ENCODE results near the gene PIK3R3.

PIK3R3 gene

DNA sequence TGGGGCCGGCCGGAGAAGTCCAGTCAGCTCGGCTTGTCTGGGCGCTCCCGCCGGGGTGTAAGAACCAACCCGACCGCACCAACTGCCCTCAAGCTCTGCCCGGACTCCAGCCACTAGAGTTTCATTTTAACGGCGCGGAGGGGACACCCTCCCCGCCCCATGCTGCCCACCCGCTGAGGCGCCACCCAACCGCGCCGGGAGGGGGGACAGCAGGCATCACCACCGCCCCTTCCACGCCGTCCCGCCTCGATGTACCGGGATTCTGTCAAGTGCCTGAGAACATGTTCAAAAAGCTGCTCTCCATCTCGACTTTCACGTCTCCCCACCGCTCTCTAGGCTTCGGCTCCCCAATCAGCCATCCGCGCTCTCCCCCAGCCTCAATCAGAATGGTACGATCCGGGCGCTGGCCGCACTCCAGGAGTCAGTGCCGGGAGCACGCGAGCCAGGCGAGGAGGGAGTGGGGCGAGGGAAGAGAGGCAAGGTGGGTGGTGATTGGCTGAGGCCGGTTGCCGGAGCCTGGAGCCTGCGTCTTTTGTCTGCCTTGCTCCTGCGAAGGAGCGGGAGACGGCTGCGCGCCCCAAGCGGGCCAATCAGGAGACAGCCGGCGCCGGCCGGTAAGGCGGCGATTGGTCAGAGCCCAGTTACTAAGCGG lies at the start of gene PIK3R3:
PIK3R3 (minus strand) TSS at position 101 of the 652 bp plus-strand sequence. CDS start 677 bp downstream, outside the sequence.
- peak; percentile 94 for DNase-seq (ENCODE audit: low spot score)

DNA sequence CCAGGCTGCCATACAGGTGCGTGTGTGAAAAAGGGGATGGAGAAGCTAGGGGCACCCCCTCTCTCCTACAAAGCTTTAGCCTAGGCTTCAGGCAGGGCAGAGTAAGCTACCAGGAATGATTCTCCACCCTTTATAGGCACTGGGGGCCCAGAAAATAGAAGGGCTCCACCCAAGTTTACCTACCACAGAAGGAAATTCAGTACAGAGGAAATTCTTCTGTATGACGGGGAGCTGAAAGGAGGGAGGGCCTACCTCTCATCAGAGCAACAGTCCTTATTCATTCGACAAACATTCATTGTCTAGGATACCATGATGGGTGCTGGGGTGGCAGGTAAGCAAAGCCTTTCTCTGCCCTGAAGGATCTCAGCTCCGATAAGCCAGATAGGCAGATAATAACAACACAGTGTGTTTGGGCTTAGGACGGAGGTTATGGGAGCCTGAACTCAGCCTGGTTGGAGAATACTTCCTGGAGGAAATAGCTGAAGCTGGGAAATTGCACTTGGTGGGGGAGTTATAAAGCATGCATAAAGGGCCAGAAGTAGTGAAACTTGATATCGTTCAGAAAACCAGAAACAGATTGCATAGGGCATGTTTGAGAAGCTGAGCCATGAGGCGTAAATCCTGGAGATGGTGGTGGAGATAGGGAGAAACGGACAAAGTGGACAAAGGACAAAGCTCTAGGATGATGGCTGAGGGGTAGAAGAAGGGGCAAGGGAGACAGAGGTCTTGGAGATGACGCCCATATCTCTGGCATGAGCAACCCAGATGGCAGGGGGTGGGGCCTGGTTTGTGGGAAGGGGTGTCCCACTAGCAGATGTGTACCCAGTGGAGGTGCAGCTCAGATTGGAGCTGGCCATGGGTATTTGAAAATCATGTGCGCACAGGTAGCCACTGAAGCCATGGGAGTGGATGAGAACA lies 49.2 kb upstream of the PIK3R3 start:
- DNase-seq (ENCODE audit: low spot score): no peak

DNA sequence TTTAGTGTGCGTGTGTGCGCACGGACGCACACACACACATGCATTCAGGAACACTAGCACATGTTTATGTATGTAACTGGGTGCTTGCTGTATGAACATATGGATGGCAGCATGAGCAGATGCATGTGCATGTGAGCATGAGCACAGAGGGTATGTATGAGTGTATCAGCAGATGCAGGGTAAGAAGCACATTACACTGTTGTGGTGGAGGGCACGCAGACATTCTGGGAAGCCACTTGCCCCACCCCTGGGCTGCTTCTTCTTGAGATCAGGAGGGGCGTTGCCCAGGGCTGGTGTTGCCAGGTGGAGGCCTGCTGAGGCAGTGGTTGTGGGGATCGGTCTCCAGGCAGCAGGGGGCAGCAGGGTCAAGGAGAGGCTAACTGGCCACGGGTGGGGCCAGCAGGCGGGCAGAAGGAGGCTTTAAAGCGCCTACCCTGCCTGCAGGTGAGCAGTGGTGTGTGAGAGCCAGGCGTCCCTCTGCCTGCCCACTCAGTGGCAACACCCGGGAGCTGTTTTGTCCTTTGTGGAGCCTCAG lies 47.7 kb upstream of the PIK3R3 start:
- DNase-seq (ENCODE audit: low spot score): no peak

DNA sequence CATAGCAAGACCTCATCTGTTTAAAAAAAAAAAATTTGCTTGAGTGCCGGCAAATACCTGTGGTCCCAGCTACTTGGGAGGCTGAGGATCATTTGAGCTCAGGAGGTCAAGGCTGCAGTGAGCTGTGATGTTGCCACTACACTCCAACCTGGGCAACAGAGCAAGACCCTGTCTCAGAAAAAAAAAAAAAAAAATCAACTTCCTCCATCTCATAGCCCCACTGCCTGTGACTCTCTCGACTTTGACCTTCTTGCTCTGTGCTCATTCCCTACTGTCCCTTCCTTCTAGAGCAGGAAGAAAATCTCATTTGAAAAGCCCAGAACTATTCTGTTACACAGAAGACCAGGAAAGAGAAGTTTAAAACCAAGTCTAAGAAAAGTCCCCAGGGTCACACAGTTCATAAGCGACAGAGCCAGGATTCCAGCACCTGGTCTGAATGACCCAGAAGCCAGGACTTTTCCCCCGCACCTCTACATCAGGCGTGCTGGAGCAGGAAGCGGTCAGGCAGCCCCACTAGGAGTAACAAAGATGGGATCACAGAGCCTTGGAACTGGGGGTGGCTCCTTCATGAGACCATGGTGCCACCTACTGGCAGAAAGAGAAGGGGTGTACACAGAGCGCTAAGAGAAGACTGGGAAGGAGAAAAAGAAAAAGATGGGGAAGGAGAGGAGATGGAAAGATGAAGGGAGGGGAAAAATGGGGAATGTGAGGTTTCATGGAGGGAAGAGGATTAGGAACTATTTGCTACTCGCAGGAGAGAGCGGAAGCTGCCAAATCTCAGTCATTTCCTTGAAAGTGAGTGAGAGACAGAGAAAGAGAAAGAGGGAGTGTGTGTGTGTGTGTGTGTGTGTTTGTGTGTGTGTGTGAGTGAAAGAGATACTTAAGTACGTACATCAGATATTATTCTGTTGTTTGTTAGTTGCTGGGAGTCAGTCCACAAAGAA lies 47.0 kb upstream of the PIK3R3 start:
- peak; percentile 77 for DNase-seq (ENCODE audit: low spot score)

DNA sequence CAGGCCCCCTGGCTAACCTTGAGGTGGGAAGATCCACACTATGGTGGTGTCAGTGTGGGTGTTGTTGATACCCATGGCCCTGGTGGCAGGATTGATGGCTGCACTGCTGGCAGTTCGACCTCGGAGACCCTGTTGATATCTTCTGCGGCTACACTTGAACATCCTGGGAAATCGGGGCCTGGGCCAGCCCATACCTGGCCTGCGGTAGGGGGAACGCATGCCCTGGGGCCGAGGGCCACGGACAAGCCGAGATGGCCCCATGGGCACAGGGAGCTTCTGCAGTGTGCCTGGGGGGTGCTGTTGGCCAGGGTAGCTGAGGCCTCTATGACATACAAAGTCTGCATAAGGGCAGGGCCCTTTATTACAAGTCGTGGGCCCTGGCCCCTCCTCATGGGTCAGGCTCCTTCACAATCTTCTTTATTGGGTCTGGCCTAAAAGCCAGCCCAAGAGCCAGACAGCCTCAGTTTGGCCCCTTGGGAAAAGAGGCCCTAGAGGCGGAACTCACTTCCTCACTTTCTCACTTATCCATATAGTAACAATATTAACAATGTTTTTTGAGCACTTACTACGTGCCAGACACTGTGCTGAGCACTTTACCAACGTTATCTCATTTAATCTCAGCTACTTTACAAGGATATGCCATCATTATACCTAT lies 43.9 kb upstream of the PIK3R3 start, which contains the start of gene P3R3URF:
P3R3URF (minus strand) TSS at position 278 of the 655 bp plus-strand sequence; CDS start at position 261, 17 bp downstream.
- DNase-seq (ENCODE audit: low spot score): no peak

DNA sequence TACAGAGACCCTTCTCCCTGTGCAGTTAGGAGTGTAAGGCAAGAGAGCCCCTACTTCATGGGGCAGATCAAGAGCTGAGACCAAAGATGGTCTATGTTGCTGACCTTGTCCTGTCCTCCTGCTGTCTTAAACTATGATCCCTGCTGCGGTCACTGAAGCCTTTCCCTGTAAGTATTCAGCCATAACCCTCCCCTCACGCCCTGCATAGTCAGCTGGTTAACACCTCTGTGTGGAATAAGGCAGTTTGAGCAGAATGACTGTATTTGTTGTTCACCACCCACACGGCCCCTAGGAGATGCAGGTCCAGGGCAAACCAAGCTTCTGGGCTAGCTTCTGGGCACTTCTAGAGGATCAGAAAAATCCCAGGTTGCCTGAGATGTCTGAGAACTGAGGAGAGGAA lies 42.8 kb upstream of the PIK3R3 start:
- no peak for DNase-seq (ENCODE audit: low spot score)

DNA sequence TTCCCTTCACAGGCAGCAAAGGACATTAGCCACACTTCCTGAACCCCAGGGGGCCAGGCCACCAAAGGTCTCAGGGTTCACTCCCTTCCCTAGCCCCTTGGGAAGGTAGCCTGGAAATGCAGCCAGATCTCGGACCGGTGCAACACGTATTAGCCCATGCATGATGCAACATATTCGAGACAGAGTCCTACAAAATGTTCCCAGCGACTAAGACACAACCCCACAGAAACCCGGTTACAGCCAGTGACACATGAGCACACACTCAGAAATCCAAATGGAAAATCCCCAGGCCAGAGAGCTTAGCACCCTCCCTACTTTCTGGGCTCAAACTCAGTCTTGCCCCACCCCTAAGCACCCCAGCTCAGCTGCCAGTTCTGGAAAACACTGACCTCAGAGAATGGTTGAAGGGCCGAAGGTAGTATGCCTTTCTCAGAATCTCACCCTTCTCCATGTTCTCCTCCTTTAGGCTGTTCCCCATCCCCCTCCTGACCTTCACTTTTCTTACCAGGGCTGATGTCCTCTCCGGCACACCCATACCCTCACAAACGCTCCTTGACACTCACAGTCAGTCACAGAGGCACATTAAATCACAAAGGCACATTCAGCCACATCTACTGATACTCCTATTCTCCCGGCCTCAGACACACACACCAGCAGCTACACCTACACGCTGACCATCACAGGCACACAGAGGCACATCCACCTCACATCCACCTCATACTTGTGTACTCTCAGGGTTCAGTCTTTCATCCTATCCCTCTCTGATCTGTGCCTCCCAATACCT lies 42.2 kb upstream of the PIK3R3 start, which contains the start of gene TSPAN1:
TSPAN1 (plus strand) TSS at position 640 of the 784 bp plus-strand sequence. CDS start 6,021 bp downstream, outside the sequence.
- no peak for DNase-seq (ENCODE audit: low spot score)

DNA sequence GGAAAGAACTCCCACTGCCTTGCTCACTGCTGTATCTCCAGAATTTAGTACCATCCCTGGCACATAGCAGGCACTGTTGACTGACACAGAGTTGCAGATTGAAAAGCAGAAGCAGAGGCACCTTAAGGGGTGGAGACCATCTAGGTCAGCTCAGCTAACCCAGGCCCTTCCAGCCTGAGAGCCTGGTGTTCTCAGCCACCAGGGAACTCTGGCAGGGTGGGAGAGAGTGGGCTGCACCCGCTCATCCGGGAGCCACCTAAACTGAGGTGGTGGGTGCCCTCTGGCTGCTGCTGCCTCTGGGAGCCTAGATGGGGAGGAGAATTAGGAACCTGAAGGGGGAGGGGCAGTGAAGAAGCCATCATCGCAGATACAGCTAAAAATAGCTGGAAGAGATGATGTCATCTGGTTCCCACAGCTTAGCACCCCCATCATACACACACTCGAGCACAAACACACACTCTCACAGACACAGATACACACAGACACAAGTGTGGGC lies 41.0 kb upstream of the PIK3R3 start:
- DNase-seq (ENCODE audit: low spot score): no peak

DNA sequence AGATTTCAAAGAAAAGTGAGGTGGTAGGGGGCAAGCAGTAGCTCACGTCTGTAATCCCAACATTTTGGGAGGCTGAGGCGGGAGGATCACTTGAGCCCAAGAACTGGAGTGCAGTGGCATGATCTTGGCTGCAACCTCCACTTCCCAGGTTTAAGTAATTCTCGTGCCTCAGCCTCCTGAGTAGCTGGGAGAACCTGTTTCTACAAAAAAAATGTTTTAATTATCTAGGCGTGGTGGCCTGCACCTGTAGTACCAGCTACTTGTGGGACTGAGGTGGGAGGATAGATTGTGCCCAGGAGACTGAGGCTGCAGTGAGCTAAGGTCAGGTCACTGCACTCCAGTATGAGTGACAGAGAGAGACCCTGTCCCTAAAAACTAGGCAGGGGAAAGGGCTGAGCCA lies 39.9 kb upstream of the PIK3R3 start:
- no peak for DNase-seq (ENCODE audit: low spot score)

DNA sequence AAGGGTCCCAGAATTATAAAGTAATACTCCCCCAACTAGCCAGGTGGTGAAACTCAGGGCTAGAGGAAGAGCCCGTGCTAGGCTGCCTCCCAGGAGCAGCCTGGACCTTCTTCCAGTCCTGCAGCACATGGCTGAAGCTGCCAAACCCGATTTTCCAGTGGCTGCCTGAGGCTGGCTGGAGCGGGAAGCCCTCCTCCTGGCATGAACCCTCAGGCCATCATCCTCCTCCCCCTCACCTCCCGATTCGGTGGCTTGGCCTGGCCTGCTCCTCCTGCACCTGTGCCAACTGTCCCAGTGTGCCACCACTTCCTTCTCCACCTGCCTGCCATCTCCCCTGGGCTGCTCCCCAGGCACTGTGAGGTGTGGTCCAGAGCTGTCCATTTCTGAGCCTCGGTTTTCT lies 39.4 kb upstream of the PIK3R3 start:
- no peak for DNase-seq (ENCODE audit: low spot score)

DNA sequence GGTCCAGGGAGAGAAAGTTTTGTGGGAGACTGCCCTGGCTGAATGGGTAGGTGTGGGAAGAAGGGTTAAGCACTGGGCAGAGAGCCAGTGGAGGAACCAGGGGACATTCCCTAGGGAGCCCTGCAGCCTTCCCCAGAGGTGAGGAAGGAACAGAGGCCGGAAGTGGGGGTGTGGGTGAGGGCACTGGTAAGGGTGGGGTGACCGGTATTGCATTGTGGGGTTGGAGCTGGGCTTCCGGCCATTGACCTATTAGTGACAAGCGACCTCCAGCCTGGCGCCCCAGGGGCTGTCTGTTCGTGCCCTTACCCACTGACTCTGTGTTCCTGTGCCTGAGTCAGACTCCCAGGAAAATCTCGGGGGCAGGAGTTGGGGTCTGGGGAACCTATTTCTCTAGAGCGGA lies 38.9 kb upstream of the PIK3R3 start:
- no peak for DNase-seq (ENCODE audit: low spot score)

DNA sequence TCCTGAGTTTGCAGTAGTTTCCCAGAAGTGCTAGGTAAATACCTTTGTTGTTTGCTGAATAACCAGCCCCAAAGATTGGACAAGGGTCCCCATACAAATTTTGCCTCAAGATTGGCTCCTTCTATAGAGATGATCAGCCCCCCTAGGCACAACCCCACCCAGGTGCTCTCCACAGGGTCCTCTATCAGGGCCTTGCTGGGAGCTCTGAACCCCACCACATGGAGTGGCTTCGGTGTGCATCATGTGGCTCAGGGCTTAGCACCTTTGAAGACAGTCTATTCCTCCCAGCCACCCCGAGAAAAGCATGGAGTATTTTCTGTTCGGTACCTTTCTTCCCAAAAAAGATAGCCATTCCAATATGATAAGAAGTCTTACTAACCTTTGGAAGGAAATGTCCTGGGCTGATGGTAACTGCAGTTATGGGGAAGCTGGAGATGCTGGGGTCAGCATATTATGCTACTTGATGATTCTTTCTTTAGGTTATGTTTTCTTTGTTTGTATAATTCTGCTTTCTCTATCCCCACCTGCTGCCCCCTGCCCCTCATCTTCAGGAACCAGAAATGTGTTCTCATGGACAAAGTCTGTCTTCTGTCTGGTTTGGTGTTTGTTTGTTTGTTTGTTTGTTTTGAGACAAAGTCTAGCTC lies 37.5 kb upstream of the PIK3R3 start:
- no peak for DNase-seq (ENCODE audit: low spot score)

DNA sequence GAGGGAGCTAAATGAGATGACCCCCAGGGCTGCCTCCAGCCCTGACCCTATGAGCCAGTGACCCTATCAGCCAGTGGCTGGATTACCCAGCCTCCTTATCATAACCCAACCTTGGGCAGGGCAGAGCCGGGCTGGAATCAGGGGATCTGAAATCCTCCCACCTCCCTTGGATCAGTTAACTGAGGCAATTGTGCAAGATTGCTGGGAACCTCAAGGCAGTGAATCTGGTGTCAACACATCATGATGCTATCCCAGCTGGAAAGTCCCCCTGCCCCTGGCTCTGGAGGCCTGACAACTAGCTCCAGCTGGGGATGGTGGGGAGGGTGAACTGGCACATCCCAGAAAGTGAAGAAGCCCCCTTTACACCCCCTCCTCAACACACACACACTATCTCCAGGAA lies 36.0 kb upstream of the PIK3R3 start:
- no peak for DNase-seq (ENCODE audit: low spot score)

DNA sequence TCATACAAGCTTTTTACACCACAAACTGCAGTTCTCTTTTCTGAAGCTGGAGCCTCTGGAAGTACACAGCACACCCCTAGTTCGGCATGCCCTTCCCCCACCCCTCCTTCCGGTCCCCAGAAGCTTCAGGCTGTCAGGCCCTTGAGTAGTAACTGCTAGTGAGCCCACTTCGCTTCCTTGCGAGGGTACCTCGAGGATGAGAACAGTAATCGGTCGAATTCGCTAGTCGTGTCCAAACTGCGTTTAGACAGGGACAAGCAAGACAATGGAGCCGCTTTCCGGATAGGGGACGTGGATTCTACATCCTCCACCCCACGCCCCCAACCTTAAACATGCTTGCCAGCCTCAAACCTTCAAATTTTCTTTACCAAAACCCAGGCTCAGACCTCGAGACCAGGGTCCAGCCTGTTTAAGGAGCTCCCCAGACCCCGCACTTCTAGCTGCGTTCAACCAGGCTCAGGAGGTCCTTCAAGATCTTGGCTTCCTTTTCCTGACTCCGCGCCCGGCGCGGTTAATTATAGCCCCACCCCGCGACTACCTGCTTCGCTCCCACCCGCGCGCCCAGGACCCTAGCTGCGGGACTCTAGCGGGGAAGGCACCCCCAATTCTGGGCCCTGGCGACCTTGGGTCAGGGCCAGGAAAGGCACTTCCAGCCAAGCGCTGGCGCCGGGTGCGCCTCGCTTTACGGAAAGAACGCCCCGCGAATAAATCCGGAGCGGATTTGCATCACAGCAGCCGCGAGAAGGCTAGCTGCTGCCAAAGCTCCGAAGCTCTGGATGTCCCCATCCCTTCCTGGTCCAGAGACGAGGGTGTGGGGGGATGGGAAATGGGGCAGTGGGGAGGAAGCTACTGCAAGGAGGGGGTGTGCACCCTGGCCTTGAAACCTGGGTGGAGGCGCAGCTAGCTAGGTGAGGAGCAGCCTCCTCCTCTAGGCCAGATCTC lies 34.4 kb upstream of the PIK3R3 start:
- DNase-seq (ENCODE audit: low spot score): peak; percentile 48

DNA sequence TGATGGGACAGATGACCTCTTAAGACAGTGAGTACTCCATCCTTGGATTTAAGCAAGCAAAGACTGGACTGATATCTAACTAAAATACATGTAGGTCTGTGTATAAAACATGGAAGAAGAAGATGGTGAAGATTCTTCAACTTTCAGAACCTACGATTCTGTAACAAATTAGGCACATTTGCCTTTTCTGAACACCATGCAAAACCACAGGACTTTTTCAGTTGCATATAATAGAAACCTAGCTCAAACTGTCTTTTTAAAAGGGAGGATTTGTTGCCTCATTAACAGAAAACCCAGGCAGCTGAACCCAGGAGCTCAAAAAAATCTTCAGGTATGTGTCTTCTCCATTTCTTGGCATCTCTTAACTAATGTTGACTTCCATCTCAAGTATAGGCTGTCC lies 27.8 kb upstream of the PIK3R3 start:
- DNase-seq (ENCODE audit: low spot score): no peak

DNA sequence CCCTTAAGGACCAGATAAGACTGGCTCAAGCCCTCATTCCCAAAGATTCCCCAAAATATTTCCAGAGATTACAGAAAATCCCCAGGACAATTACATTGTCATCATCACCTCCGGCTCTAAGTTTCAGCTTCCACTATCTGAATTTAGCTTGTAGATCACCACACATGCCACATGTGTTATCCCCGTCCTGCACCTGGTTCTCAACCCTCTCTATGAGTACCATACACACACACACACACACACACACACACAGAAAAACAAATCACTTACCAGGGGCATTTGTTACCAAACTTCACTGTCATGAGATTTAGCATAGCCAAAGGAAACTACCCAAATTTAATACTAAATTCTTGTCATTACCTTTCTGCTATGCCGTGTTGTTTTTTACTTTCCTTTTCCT lies 27.1 kb upstream of the PIK3R3 start:
- no peak for DNase-seq (ENCODE audit: low spot score)

DNA sequence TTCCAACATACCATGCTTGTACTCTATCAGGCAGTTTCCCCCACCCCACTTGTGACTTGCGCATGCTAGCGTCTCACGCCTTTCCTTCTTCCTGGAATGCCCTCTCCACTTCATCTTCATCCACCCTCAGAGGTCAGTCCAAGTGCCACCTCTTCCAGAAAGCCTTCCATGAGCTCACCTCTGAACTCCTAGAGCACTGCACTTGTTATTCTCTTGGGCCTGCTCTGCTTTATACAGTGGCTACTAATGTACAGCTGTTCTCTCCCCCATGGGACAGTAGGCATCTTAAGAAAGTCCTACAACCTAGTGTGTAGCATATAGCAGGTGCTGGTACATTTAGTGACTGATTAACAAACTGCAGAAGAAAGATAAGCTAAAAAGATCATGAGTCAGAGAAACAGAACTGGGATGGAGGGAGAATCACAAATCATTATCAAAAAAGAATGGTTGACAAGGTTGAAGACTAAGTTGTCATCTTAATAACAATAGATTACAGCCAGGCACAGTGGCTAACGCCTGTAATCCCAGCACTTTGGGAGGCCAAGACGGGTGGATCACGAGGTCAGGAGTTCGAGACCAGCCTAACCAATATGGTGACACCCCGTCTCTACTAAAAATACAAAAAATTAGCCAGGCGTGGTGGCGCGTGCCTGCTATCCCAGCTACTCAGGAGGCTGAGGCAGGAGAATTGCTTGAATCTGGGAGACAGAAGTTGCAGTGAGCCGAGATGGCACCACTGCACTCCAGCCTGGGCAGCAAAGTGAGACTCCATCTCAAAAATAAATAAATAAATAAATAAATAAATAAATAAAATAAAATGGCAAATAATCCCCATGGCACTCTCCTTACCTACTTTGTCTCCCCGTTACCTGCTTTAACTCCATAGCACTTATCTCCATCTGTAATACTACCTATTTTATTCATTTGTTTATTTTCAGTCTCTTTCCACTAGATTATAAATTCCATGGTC lies 26.2 kb upstream of the PIK3R3 start:
- DNase-seq (ENCODE audit: low spot score): no peak

Data from germinal center (tissue), 1 donor.